HG02852 (cell line): ENCODE measurements around the gene OR1Q1.
"Not testable (repeated sequence)": the region's sequence is repeated elsewhere in the genome, so short reads cannot be mapped to it uniquely, and the experiment has no call there.

Experiments used
- ATAC-seq: cut with Tn5 transposase; IDR thresholded peaks from one replicate; pipeline ENCODE4 v1.9.1; 2021; ENCODE audit warnings: mild to moderate bottlenecking, moderate library complexity; ENCODE audit not compliant: unreplicated experiment

The OR1Q1 gene

GRCh38 chr9:122614362-122614761 is at the start of gene OR1Q1:
Gene OR1Q1 (plus strand): TSS chr9:122614738. CDS start chr9:122614738, 0 bp downstream.
- ATAC-seq = no peak

GRCh38 chr9:122567901-122568300 is 46.6 kb upstream of the OR1Q1 start:
- ATAC-seq = no peak

GRCh38 chr9:122572456-122572855 is 42.1 kb upstream of the OR1Q1 start:
- ATAC-seq = no peak

- no peak for ATAC-seq
These were observed 34.7 kb upstream of the OR1Q1 start for GRCh38 chr9:122579874-122580273.

GRCh38 chr9:122580360-122580759 is 34.2 kb upstream of the OR1Q1 start:
- no peak for ATAC-seq

GRCh38 chr9:122583284-122583683 is 31.3 kb upstream of the OR1Q1 start, which contains the start of gene OR1L8:
Gene OR1L8 (minus strand): TSS chr9:122583384. CDS start chr9:122568477, 14,907 bp downstream.
- ATAC-seq = not testable (repeated sequence)

- no peak for ATAC-seq
These were observed 8.8 kb upstream of the OR1Q1 start for GRCh38 chr9:122605691-122606090.

- no peak for ATAC-seq
These were observed 8.0 kb upstream of the OR1Q1 start for GRCh38 chr9:122606587-122606986.

GRCh38 chr9:122609804-122610203 is 4.7 kb upstream of the OR1Q1 start:
- no peak for ATAC-seq

GRCh38 chr9:122619996-122620395 is 5.5 kb downstream of the OR1Q1 start:
- ATAC-seq = no peak

GRCh38 chr9:122642226-122642625 is 27.7 kb downstream of the OR1Q1 start:
- no peak for ATAC-seq

GRCh38 chr9:122656378-122656777 is 41.8 kb downstream of the OR1Q1 start:
- no peak for ATAC-seq

- ATAC-seq = no peak
These were observed 43.0 kb downstream of the OR1Q1 start, which contains the start of gene OR1B1 for GRCh38 chr9:122657527-122657926. Gene OR1B1 (minus strand): TSS chr9:122657627.

- no peak for ATAC-seq
These were observed 46.9 kb downstream of the OR1Q1 start, which contains the start of gene OR1L1 for GRCh38 chr9:122661416-122661815. Gene OR1L1 (plus strand): TSS chr9:122661716. CDS start chr9:122661716, 0 bp downstream.
